ENCODE measurements around the gene IL1R1. TPM values are rescaled to one million over a fixed set of nuclear protein-coding genes. Genes with fewer than 3 reads are reported as not detected.

Gene IL1R1
- total RNA-seq, 1 experiment from 2014 or later, result 0.39 TPM

- no peak overlapping the region for H2BK20ac ChIP-seq (ENCODE audit: low read depth, low read length, poor library complexity, severe bottlenecking)
- H2BK12ac ChIP-seq (ENCODE audit: insufficient read length, low read depth, low read length), result no peak overlapping the region
- Mint-ChIP-seq H3K9me3 (peaks cover 0 to 9% of the 10 kb centered on the region in 2 experiments; a peak in 3 of 5 replicates), H3K4me3 (no peak overlapping the region), H3K36me3 (ENCODE audit: insufficient read depth in 1 of 3, low read depth in 3 of 3) (0 out of 7 replicates have a peak, but pooled peaks cover 0 to 2% (median 0%) of the 10 kb centered on the region in 3 experiments), H3K27ac (peak overlapping the region in 1 of 3 experiments; percentile 54; a peak in 2 of 7 replicates), H3K4me1 (peaks cover 0 to 3% of the 10 kb centered on the region in 2 experiments; a peak in 1 of 4 replicates), H3K27me3 (ENCODE audit: low read depth) (peaks cover 1% of the 10 kb centered on the region; the same call in 1 of the 2 replicates)
- WGBS (ENCODE audit: extremely low coverage, insufficient read length, low lambda C conversion rate), result no CpG with 5 or more reads among the region's 7 CpGs
- H4K5ac ChIP-seq (ENCODE audit: insufficient read length, low read depth, low read length), result no peak overlapping the region
- H2BK120ac ChIP-seq (ENCODE audit: low read depth, low read length, poor library complexity, severe bottlenecking), result no peak overlapping the region
- H3K23me2 ChIP-seq (ENCODE audit: insufficient read length, low read depth, low read length, poor library complexity, severe bottlenecking), result no peaks in the 10 kb centered on the region
- no peak overlapping the region for H3K27ac ChIP-seq (ENCODE audit: insufficient read length, low read depth, low read length)
- no peaks in the 10 kb centered on the region for H3K9me3 ChIP-seq (ENCODE audit: control insufficient read depth, low read depth, low read length)
- H4K91ac ChIP-seq (ENCODE audit: insufficient read length, low read depth, low read length), result no peak overlapping the region
- TF ChIP-seq, protein P1, sequence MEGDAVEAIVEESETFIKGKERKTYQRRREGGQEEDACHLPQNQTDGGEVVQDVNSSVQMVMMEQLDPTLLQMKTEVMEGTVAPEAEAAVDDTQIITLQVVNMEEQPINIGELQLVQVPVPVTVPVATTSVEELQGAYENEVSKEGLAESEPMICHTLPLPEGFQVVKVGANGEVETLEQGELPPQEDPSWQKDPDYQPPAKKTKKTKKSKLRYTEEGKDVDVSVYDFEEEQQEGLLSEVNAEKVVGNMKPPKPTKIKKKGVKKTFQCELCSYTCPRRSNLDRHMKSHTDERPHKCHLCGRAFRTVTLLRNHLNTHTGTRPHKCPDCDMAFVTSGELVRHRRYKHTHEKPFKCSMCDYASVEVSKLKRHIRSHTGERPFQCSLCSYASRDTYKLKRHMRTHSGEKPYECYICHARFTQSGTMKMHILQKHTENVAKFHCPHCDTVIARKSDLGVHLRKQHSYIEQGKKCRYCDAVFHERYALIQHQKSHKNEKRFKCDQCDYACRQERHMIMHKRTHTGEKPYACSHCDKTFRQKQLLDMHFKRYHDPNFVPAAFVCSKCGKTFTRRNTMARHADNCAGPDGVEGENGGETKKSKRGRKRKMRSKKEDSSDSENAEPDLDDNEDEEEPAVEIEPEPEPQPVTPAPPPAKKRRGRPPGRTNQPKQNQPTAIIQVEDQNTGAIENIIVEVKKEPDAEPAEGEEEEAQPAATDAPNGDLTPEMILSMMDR (conservative IDR thresholded peaks at IDR 0.05), result no peak
- H3K4me1 ChIP-seq (ENCODE audit: insufficient read depth, low read length), result no peaks in the 10 kb centered on the region
- H4K20me1 ChIP-seq (ENCODE audit: control insufficient read depth, insufficient read depth, insufficient read length), result no peaks in the 10 kb centered on the region
- no peak overlapping the region for H3K23ac ChIP-seq (ENCODE audit: insufficient read length, low read depth, low read length)
- H2AFZ ChIP-seq (ENCODE audit: low read length), result no peak overlapping the region
- no peak overlapping the region for H3K14ac ChIP-seq (ENCODE audit: insufficient read depth, low read length)
- H3K27me3 ChIP-seq (ENCODE audit: insufficient read depth, low read length), result no peaks in the 10 kb centered on the region
- no peak overlapping the region for H2AK5ac ChIP-seq (ENCODE audit: insufficient read length, low read length)
- no peak for DNase-seq
- no peak overlapping the region for H3K18ac ChIP-seq (ENCODE audit: insufficient read length, low read depth, low read length)
- no peak overlapping the region for H3K9ac ChIP-seq (ENCODE audit: extremely low read depth, insufficient read length, low read length)
- H3T11ph ChIP-seq (ENCODE audit: low read length), result no peak overlapping the region
- no peak overlapping the region for H2BK15ac ChIP-seq (ENCODE audit: low read depth, low read length)
- no peaks in the 10 kb centered on the region for H3K79me1 ChIP-seq (ENCODE audit: insufficient read depth, low read depth, low read length, poor library complexity, severe bottlenecking)
- no peak overlapping the region for H3K56ac ChIP-seq (ENCODE audit: insufficient read length, low read depth, low read length)
- H4K8ac ChIP-seq (replicated peaks; ENCODE audit: insufficient read length, low read depth, low read length), result no peak overlapping the region
- no peak overlapping the region for H2BK5ac ChIP-seq (ENCODE audit: insufficient read length, low read length)
- H3K79me2 ChIP-seq (ENCODE audit: insufficient read depth, low read length), result no peaks in the 10 kb centered on the region
- H3K4me2 ChIP-seq (ENCODE audit: insufficient read depth, insufficient read length, low read length), result no peak overlapping the region
- no peak overlapping the region for H3K4ac ChIP-seq (ENCODE audit: low read depth, low read length)
Measured at GRCh38 chr2:102099536-102100298, 42.8 kb upstream of the IL1R1 start.
